DOHH2 (cell line): ENCODE data around the gene TMEM239.

Experiments
- EZH2phosphoT487 ChIP-seq: fragments of 200-600 bp; sonication (generic); IDR thresholded peaks from 2 replicates; pipeline ENCODE4 v1.6.1; 2017; ENCODE audit warnings: borderline replicate concordance, mild to moderate bottlenecking, antibody characterized with exemption, low read length, moderate library complexity, mixed read lengths
- TF ChIP-seq, protein P1 (sequence below): fragments of 200-600 bp; sonication (generic); IDR thresholded peaks from one replicate; pipeline ENCODE4 v1.5.1; 2014; ENCODE audit warnings: antibody characterized with exemption, mild to moderate bottlenecking, low read depth, low read length; ENCODE audit not compliant: poor library complexity, severe bottlenecking

DNA sequence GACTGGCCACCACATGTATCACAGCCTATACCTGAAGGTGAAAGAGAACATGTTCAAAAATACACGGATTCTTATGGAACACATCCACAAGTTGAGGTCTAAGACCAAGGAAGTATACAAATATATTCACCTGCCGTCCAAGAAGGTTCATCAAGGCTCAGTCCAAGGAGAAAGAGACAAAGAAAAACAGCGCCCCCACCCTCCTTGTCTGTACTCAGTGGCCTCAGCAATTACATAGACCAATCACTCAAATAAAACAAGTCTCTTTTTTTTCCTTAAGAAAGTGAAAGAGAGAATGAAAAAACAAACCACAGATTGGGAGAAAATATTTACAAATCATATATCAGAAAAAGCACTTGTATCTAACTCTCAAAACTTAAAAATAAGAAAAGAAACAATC, 35.2 kb upstream of the TMEM239 start:
- TF ChIP-seq, protein P1, sequence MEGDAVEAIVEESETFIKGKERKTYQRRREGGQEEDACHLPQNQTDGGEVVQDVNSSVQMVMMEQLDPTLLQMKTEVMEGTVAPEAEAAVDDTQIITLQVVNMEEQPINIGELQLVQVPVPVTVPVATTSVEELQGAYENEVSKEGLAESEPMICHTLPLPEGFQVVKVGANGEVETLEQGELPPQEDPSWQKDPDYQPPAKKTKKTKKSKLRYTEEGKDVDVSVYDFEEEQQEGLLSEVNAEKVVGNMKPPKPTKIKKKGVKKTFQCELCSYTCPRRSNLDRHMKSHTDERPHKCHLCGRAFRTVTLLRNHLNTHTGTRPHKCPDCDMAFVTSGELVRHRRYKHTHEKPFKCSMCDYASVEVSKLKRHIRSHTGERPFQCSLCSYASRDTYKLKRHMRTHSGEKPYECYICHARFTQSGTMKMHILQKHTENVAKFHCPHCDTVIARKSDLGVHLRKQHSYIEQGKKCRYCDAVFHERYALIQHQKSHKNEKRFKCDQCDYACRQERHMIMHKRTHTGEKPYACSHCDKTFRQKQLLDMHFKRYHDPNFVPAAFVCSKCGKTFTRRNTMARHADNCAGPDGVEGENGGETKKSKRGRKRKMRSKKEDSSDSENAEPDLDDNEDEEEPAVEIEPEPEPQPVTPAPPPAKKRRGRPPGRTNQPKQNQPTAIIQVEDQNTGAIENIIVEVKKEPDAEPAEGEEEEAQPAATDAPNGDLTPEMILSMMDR, result no peak
- no peak for TF ChIP-seq EZH2phosphoT487
